CD4-positive, alpha-beta T cell treated with Interferon gamma for 1 hour (primary cell): ENCODE data around the gene EFNA2.
"Not testable (repeated sequence)": the region's sequence is repeated elsewhere in the genome, so short reads cannot be mapped to it uniquely, and the experiment has no call there.

ENCODE experiments used
- DNase-seq: peaks from one replicate; pipeline ENCODE4 v3.0.0-alpha.2; 2020

The EFNA2 gene

DNA sequence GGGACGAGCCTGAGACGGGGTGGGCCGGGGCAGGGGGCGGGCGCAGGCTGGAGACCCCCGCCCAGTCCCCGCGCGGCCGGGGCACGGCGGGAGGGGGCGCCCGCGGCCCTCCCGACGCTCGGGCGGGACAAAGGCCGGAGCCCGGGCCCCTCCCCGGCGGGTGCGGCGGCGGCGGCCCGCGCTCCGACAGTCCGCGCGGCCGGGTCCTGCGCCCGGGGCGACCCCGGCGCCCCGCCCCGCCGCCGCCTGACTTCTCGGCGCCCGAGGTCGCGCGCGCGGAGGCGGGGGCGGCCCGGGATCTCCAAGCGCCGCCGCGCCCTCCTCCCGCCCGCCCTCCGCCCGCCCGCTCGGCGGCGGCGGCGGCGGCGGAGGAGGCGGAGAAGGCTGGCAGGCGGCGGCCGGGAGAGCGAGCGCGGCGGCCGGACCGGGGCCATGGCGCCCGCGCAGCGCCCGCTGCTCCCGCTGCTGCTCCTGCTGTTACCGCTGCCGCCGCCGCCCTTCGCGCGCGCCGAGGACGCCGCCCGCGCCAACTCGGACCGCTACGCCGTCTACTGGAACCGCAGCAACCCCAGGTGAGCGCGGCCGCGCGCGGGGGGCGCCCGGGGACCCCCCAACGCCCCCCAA lies at the start of gene EFNA2:
EFNA2 (plus strand) TSS at position 137 of the 624 bp plus-strand sequence; CDS start at position 433, 296 bp downstream.
- no peak for DNase-seq

DNA sequence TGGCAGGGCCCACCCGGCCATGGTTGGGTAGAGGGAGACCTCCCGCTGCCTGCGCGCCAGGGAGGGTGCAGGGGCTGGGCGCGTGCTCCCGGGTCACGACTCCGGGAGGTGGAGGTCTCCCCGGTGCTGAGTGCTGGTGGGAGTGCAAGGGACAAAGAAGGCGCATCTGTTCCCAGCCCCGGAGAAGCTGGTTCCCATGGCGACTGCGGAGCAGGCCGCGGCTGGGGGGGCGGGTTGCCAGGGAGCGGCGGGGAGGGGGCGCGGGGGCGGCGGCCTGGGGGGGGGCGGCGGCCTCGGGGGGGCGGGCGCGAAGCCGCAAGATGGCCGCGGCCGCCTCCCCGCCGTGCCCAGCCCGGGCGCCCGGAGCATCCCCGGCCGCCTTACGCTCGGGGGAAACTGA lies 49.1 kb upstream of the EFNA2 start:
- no peak for DNase-seq

DNA sequence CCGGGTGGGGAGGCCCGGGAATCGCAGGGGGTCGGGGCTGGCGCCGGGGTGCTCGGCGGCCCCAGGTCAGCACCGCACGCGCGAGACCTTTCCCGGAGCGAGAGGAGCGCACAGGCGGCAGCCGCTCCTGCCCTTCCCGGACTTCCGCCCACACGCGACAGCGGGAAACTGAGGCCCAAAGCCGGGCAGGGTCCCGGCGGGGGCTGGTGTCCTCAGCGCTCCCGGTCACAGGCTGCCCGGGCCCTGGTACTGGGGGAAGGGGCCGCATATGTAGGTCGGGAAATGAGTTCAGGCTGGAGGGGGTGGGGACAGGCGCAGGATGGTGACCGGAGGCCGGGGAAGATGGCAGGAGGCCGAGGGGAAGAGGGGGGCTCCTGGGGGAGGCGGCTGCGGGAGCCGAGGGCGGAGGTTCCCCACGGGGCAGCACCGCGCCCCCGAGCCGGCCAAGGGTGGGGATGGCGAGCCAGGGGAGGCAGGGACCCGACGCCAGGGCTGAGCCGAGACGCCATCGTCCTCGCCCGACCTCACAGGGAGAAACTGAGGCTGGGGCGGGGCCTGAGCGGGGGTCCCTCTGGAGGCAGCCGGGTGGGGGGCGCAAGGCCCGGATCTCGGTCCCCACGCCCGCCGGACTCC lies 48.5 kb upstream of the EFNA2 start:
- DNase-seq: no peak

DNA sequence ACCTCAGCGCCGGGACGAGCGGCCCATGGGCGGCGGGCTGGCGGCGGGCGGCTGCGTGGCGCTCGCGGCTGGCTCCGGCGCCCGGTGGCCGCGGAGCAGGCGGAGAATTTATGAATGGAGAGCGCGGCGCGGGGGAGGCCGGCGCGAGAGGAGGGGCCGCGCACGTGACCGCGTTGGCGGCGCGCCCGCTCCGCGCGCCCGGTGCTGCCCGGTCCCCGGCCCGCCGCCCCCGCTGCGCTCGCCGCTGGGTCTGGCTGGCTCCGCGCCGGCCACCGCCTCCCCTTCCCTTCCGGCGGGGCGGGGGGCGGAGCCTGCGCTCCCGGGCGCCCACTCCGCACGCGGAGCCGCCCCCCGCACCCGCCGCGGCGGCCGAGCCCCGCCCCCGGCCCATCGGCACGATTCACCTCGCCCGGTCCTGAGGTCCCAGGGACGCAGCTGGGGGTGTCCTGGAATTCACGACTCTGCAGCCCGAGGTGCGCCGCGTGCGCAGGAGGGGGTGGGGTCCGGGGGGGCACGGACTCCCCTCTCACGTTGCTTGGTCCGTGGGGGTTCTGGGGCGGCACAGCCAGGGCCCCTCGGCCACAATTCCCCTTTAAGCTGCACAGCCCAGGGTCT lies 47.8 kb upstream of the EFNA2 start, which contains the start of gene CBARP:
CBARP (minus strand) TSS at position 252 of the 615 bp plus-strand sequence. CDS start 1,905 bp downstream, outside the sequence.
- no peak for DNase-seq

DNA sequence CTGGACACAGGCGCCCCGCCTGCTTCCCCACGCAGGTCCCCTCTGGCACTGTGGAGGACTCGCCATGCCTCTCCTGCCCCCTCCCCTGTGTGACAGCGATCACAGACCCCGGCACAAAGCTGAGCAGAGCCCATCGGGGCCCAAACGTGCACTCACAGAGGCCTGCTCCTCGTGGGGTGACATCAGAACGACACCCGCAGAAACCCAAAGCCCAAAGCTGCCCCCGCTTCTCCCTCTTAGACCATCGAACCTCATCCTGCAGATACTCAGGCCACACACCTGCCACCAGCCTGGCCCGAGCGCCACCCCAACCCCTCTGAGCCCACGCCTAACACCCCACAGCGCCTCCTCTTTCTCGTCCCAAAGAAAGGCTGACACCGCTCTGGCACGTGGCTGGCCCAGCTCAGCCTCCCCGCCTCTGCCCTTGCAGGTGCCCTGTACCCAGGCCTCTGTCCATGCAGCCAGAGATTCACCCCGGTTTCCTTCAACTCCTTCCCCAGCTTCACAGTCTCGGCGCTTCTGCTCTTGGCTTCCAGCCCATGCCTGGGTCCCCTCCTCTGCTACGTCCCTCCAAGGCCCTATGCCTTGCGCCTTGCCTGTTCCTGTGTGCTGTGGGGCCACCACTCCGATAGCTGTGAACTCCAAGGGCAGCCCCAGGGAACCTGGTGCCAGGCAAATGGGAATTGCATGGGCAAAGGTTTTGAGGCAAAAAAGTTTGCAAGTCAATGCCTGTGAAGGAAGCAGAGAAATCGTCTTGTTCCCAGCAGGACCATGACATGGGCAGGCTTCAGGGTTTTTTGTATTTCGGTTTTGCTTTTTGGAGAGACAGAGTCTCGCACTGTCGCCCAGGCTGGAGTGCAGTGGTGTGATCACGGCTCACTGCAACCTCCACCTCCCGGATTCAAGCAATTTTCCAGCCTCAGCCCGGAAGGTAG lies 47.0 kb upstream of the EFNA2 start:
- no peak for DNase-seq

DNA sequence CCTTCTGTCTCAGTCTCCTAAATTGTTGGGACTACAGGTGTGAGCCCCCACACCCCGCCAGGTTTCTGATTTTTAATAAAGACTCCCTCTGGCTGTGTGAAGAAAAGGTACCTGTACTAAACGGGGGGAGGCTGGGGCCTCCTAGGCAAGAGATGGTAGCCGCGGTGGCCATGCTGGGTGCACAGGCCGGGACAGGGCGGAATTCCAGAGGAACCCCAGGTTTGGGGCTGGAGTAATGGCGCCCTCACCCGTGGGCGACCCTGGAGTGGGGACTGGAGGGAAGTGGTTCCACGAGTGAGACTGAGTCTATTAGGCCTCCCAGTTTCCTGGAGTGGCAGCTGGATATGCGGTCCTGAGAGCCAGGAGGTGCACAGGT lies 46.3 kb upstream of the EFNA2 start:
- no peak for DNase-seq

DNA sequence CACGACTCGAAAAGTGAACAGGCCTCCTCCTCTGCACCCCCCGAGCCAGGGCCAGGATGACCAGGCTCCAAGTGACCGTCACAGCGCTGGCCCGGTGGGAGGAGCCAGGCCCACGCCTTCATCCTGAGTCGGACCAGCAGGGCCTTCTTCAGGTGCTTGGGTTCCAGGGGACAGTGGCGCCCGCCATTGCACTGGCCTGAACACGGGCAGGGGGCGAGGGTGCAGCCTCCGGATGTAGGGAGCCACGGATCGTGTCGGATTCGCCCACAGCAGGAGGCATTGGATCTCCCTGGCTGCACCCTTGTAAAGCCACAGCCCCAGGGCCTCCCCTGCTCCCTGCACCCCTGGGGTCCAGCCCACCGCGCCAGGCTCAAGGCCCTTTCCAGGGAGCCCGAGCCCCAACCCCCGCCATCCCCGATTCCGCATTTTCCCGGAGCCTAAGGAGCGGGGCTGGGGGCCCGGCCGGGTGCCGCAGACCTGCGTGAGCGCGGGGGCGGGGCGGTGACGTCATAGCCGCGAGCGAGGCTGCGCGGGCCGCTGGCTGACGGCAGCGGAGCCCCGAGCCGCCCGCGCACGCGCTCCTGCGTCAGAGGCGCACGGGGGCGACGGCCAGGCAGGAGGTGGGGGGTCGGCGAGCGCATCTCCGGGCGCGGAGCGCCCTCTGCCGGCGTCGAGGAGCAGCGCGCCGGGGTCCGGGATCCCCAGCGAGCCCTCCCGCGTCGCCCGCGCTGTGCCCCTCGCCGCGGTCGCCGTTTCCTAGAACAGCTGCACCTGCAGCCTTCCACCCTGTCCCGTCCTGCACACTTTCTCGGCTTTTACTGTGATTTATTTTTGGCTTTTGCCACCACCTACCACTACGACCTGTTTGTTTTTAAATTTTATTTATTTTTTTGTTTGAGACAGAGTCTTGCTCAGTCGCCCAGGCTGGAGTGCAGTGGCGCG lies 45.6 kb upstream of the EFNA2 start:
- peak; percentile 93 for DNase-seq

DNA sequence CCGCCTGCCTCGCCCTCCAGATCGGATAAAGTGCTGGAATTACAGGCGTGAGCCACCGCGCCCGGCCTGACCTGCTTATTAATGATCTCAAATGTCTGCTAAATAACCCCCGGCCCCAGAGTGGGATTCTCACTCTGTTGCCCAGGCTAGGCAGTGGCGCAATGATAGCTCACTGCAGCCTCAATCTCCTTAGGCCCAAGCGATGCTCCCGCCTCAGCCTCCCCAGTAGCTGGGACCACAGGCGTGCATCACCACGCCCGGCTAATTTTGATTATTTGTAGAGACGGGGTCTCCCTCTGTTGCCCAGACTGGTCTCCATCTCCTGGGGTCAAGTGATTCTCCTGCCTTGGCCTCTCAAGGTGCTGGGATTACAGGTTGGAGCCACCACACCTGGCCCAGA lies 44.7 kb upstream of the EFNA2 start:
- no peak for DNase-seq

DNA sequence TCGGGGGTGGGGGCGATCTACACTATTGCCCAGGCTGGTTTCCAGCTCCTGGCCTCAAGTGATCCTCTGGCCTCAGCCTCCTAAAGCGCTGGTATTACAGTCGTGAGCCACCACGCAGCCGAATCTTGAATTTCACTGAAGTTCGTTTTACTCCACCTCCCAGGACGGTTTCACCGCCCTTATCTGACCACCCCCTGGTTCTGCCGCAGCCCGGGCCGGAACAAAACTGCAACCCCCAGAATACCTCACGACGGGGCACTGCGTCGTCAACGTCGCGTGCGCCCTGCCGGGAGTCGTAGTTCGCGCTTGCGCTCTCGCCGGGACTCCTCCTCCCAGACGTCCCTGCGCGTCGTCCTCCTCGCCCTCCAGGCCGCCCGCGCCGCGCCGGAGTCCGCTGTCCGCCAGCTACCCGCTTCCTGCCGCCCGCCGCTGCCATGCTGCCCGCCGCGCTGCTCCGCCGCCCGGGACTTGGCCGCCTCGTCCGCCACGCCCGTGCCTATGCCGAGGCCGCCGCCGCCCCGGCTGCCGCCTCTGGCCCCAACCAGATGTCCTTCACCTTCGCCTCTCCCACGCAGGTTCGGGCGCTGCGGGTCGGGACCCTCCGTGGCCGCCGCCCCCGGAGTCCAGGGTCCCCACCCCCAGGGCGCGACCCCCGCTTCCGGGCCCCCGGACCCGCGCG lies 44.1 kb upstream of the EFNA2 start, which contains the start of gene ATP5F1D:
ATP5F1D (plus strand) TSS at position 335 of the 679 bp plus-strand sequence; CDS start at position 435, 100 bp downstream.
- peak; percentile 92 for DNase-seq

DNA sequence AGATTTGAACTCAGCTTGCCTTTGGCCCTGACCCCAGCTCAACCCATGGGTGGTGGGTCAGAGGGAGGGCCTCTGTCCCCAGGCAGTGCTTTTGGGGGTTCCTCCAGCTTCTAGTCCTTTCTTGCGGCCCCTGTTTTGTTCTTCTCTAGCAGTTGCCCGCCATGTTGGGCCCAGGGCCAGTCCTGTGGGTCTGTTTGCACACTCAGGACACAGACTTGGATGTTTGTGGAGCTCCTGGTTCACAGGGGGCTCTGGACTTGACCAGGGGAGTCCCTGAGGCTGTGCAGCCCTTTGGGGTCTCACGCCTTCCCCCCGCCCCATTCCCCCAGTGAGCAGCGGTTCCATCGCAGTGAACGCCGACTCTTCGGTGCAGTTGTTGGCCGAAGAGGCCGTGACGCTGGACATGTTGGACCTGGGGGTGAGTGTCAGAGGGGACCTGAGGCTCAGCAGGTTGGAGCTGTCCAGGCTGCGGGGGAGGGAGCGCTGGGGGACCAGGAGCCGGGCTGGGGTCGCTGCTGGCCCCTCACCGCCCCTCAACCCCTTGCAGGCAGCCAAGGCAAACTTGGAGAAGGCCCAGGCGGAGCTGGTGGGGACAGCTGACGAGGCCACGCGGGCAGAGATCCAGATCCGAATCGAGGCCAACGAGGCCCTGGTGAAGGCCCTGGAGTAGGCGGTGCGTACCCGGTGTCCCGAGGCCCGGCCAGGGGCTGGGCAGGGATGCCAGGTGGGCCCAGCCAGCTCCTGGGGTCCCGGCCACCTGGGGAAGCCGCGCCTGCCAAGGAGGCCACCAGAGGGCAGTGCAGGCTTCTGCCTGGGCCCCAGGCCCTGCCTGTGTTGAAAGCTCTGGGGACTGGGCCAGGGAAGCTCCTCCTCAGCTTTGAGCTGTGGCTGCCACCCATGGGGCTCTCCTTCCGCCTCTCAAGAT lies 41.6 kb upstream of the EFNA2 start:
- peak; percentile 87 for DNase-seq

DNA sequence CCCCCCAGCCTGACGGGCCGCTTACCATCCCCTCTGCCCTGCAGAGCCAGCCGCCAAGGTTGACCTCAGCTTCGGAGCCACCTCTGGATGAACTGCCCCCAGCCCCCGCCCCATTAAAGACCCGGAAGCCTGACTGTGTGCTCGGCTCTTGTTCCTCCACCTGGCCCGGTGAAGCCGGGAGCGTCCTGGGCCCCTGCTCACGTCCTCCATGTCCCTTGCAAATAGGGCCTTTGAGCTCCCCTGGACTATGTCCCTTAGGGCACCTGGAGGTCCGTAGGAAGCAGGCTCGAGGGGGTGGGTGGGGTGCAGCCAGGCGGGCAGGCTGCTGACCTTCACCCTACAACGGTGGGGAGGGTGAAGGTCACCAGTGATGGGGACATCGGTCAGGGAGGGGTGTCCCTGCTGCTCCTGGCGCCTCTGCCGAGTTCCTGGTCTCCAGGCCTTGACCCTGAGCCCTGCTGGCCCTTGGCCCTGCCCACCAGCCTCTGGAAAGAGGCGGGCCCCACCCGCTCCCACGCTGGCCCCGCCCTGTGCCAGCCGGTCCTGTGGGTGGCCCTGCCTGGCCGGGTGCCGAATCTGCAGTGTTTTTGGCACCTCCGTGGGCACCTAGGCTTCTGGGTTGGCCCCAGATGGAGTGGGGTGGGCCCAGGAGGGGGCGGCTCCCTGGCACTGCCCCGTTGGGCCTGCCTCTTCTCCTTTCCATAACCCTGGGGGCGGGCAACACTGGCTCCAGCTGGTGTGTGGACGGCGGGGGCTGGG lies 40.8 kb upstream of the EFNA2 start:
- DNase-seq: no peak

DNA sequence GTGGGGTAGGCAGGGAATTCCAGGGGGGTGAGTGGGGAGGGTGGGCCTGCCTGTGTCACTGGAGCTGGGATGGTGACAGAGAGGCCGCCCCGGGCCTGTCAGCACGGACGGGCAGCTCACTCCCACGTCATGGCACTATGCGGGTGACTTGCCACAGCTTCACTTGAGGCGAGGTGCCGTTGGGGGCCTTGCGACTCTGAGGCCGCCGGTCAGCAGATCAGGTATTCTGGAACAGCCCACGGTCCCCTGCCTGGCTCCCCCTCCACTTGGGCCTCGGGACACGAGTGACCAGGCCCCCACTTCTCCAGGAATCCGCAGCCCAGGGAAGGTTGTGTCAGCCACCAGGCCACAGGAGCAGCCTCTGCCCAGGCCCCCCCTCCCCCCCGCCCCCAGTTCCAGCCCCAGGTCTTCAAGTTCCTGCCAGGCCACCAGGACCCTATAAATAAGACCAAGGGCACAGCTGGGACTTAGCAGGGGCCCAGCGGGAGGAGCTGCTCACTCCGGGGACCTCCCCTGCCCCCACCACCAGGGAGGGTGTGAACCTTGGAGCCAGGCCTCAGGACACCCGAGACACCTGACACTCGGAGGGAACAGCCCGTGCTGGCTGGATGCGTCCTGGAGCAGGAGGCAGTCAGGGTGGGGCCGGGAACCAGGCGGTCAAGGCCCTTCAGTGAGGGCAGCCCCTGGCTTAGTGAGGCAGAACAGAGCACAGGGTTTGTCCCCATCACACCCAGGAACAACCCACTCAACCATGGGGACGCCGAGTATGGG lies 40.0 kb upstream of the EFNA2 start:
- DNase-seq: no peak

DNA sequence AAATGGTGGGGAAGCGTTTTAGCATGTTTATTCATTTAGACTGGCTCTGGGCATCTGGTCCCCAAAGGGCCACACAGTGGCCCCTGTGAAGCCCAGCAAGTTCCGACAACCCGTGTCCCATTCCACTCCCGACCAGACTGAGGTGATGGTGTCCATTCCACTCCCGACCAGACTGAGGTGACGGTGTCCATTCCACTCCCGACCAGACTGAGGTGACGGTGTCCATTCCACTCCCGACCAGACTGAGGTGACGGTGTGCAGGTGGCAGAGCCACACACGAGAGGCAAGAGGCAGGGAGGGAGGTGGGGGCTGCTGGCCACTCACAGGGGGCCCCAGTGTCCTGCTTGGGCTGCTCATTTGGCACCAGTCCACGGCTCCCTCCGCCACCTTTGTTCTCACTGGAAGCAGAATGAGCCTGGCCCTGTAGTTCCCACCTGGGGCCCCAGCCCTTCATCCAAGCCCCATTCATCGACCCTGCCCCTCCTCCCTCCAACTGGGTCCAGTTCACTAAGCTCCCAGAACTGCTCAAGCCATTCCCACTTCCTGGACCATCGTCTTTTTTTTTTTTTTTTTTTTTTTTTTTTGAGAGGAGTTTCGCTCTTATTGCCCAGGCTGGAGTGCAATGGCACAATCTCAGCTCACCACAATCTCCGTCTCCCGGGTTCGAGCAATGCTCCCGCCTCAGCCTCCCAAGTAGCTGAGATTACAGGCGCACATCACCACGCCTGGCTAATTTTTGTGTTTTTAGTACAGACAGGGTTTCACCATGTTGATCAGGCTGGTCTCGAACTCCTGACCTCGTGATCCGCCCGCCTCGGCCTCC lies 39.2 kb upstream of the EFNA2 start:
- DNase-seq: not testable (repeated sequence)

DNA sequence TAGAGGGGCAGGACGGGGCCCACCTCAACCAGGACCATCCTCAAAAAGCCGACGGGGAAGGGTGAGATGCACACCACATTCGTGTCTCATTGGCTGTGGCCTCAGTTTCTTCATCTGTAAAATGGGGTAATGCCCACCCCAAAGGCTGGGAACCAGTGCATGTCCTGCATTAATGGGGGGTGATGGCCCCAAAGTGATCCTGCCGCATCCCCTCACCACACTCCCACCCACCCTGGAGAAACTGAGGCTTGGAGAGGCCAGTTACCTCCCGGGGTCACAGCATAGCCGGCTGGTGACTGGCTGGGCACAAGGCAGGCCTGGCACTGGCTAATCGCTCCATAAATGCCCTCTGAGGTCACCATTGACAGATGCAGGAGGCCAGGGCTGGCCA lies 37.9 kb upstream of the EFNA2 start:
- DNase-seq: no peak

DNA sequence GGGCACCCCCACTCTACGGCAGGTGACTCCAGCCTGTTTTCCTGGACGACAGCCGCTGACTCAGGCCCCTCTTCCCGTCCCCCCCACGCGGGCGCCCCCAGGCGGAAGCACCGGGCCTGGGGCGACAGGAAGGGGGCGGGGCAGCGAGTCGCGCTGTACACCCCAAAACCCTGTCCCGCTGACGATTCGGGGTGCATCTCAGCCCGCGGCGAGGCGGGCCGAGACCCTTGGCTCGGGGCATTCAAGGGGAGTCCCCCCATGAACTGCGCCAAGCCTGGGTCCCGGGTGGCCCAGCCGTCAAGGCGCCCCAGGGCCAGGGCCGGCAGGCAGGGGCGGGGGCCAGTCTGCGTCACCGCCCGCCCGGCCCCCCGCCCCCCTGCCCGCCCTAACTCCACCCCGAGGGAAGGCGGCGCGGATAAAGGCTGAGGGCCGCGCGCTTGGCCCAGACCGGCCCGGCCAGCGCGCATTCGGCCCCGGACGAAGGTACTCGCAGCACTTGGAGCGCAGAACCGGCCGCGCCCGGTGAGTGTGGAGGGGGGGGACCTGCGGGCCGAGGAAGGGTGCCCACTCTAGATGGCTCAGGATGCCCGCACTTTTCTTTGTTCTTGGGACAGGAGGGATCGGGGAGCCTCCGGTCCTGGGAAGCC lies 37.4 kb upstream of the EFNA2 start, which contains the start of gene MIDN:
MIDN (plus strand) TSS at position 445 of the 647 bp plus-strand sequence. CDS start 1,714 bp downstream, outside the sequence.
- peak; percentile 78 for DNase-seq

DNA sequence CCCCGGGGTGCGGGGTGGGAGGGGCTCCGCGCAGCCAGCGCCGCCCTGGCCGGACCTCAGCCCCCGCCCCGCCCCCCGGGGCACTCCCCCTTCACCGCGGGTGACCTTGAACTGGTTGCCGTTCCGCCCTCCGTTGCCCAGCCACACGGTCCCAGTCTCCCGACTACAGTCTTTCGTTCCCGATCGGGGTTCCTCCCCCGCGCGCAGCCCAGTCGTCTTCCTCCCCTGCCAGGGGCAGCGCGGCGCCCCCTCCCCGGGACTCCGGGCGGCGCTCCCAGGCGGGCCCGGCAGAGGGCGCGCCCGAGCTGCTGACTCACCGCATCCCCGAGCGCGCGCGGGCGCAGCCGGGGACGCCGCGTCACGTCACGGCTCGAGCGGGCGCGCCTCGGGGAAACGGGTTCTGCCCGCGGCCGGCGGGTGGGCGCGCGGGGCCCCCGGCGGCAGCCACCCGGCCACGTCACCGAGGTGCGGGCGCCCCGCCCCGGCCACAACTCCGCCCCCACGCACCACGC lies 36.8 kb upstream of the EFNA2 start:
- DNase-seq: peak; percentile 85
